Right ventricle myocardium inferior (tissue), 1 donor: ENCODE measurements around the gene ZSCAN25. TPM values are rescaled to one million over a fixed set of nuclear protein-coding genes. Genes with fewer than 3 reads are reported as not detected.

ENCODE experiments used
- ATAC-seq: fragments of 200-7000 bp; cut with Tn5 transposase; one replicate; pipeline ENCODE4 v1.9.1; 2020; ENCODE audit warnings: mild to moderate bottlenecking, moderate library complexity
- DNase-seq: peaks from one replicate; pipeline ENCODE4 v3.0.0; 2021; ENCODE audit errors: missing footprints
- intact Hi-C: fragments of 100-400 bp; cut with DNase I; formaldehyde crosslinking; loops from one replicate; pipeline ENCODE4 v1.11.0; 2022
- total RNA-seq: library from RNA; stranded (reverse); fragmentation: NEBNext Ultra II Directional; extraction: Animal tissue kit (Norgen Biotek cat#: 25700); gene quantifications from one replicate; pipeline ENCODE4 v1.2.1, GENCODE V29; 2021
- donor health status: DM: no; HTN: yes; CAD: no; lungs with severe emphysema.

Gene ZSCAN25
- total RNA-seq, 1 donor from 2014 or later: 8.1 TPM

GRCh38 chr7:99677013-99677647, 60.4 kb downstream of the ZSCAN25 start:
- DNase-seq (no peak), ATAC-seq (no peak)
- intact Hi-C loops: no loop called here

DNA sequence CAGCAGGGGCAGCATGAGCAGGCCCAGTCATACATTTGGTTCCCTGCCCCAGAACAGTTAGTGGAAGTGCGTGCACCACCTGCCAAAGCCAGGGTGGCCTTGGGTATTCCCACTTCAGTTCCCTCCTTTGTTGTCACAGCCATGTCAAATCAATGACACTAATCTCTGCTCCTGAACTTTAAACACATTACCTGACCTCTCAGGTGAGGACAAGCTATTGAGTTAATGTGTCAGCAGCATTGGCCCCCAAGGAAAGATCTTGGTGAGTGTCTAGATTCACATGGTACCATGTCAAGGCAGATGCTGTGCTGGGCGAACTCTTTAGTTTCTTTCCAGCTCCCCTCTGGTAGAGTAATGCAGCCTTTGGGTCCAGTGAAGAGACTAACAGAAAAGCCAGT, 60.9 kb downstream of the ZSCAN25 start:
- DNase-seq: no peak
- ATAC-seq: no peak
- intact Hi-C loops: no loop called here

DNA sequence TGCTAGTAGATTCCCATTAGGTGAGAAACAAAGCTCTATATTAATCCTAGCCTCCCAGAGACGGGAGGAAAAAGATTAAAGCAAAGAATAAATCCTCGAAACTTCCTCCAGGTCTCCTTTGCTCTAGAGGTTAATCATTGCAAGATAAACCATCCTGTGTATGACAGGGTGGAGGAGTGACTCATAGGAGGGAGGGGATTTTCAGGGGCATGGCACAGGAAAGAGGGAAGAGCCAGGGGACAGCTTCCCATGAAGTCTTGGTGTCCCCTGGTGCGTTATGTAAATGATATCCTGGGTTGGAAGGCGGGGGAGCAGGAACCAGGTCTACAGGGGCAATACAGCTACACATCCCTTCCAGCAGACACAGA, 62.3 kb downstream of the ZSCAN25 start:
- DNase-seq: no peak
- ATAC-seq: no peak

GRCh38 chr7:99679400-99680191, 62.9 kb downstream of the ZSCAN25 start, which contains the start of gene CYP3A5:
Gene CYP3A5 (minus strand): TSS chr7:99679996. CDS start chr7:99679896, 100 bp downstream.
- intact Hi-C loops: no loop called here
- DNase-seq: no peak
- no peak for ATAC-seq

More for the DNA sequence above, 62.3 kb downstream of the ZSCAN25 start:
- intact Hi-C loops: no loop called here

Other genes with a start within 250 kb of the ZSCAN25 start
- 51.1 TPM for gene ARPC1B, start 242.2 kb upstream of the ZSCAN25 start, total RNA-seq
- gene PDAP1, start 208.3 kb upstream of the ZSCAN25 start, total RNA-seq: 107 TPM
- gene BUD31, start 208.0 kb upstream of the ZSCAN25 start, total RNA-seq: 38.1 TPM
- 3.6 TPM for gene PTCD1, start 178.1 kb upstream of the ZSCAN25 start, total RNA-seq
- 18.9 TPM for gene CPSF4, start 178.0 kb upstream of the ZSCAN25 start, total RNA-seq
- 961 TPM for gene ATP5MF, start 150.8 kb upstream of the ZSCAN25 start, total RNA-seq
- gene ZNF789, start 144.1 kb upstream of the ZSCAN25 start, total RNA-seq: 2.9 TPM
- gene ZNF394, start 116.7 kb upstream of the ZSCAN25 start, total RNA-seq: 17.6 TPM
- gene ZKSCAN5, start 112.3 kb upstream of the ZSCAN25 start, total RNA-seq: 6.7 TPM
- 6.8 TPM for gene FAM200A, start 64.8 kb upstream of the ZSCAN25 start, total RNA-seq
- 28.3 TPM for gene ZNF655, start 58.3 kb upstream of the ZSCAN25 start, total RNA-seq
- not detected for gene TMEM225B, start 18.7 kb upstream of the ZSCAN25 start, total RNA-seq
- gene CYP3A5, start 63.0 kb downstream of the ZSCAN25 start, total RNA-seq: not detected
- not detected for gene CYP3A7, start 118.2 kb downstream of the ZSCAN25 start, total RNA-seq
- gene CYP3A4, start 167.2 kb downstream of the ZSCAN25 start, total RNA-seq: not detected
- gene CYP3A43, start 211.1 kb downstream of the ZSCAN25 start, total RNA-seq: not detected